CD4-positive, CD25-positive, alpha-beta regulatory T cell (primary cell): ENCODE measurements around the gene BIRC2. TPM values are rescaled to one million over a fixed set of nuclear protein-coding genes. Genes with fewer than 3 reads are reported as not detected.

Experiments used
- ATAC-seq, 2 donors: fragments of 150-1000 bp; cut with Tn5 transposase; one replicate each; pipeline ENCODE4 v1.10.0; 2021; ENCODE audit warnings: low read depth in 2 of 2, moderate number of reproducible peaks in 2 of 2, moderate library complexity in 1 of 2
- DNase-seq, 3 donors: peaks; one replicate each; pipeline versions ENCODE4 v3.0.0 to v3.0.0-alpha.2; 2012 to 2022; ENCODE audit warnings: mixed read lengths in 1 of 3
- H3K27ac ChIP-seq: one replicate; pipeline ENCODE4 v1.7.0; 2013; ENCODE audit warnings: mild to moderate bottlenecking, low read length; ENCODE audit not compliant: insufficient read depth, poor library complexity, severe bottlenecking
- H3K27me3 ChIP-seq: one replicate; pipeline ENCODE4 v1.7.0; 2013; ENCODE audit warnings: low read length; ENCODE audit not compliant: control insufficient read depth, insufficient read depth
- H3K36me3 ChIP-seq: one replicate; pipeline ENCODE4 v1.7.0; 2013; ENCODE audit warnings: mild to moderate bottlenecking, low read length, moderate library complexity; ENCODE audit not compliant: control insufficient read depth, insufficient read depth
- H3K4me1 ChIP-seq: 2 replicates; pipeline ENCODE4 v1.7.0; 2013; ENCODE audit warnings: mild to moderate bottlenecking, low read length; ENCODE audit not compliant: insufficient read depth, control insufficient read depth, poor library complexity, severe bottlenecking
- H3K4me3 ChIP-seq: one replicate; pipeline ENCODE4 v1.7.0; 2013; ENCODE audit warnings: low read depth, mild to moderate bottlenecking, low read length, moderate library complexity
- H3K9me3 ChIP-seq, 2 experiments: 1 replicate in 1 of 2; 2 replicates in 1 of 2; pipeline ENCODE4 v1.7.0; 2013; ENCODE audit warnings: low read length in 2 of 2, mild to moderate bottlenecking in 1 of 2, moderate library complexity in 1 of 2; ENCODE audit not compliant: control insufficient read depth in 2 of 2
- H3K27ac Mint-ChIP-seq, 3 donors: one replicate each; pipeline ENCODE4 v1.8.0; 2020 to 2022; ENCODE audit warnings: mild to moderate bottlenecking in 3 of 3, mixed read lengths in 3 of 3, moderate library complexity in 2 of 3
- H3K27me3 Mint-ChIP-seq: one replicate; pipeline ENCODE4 v1.8.0; 2022; ENCODE audit warnings: mild to moderate bottlenecking, mixed read lengths
- H3K36me3 Mint-ChIP-seq: one replicate; pipeline ENCODE4 v1.8.0; 2020; ENCODE audit warnings: mixed read lengths
- H3K4me1 Mint-ChIP-seq, 4 donors: one replicate each; pipeline ENCODE4 v1.8.0; 2020 to 2022; ENCODE audit warnings: mixed read lengths in 4 of 4, mild to moderate bottlenecking in 1 of 4
- H3K4me3 Mint-ChIP-seq, 4 donors: one replicate each; pipeline ENCODE4 v1.8.0; 2020 to 2022; ENCODE audit warnings: mild to moderate bottlenecking in 4 of 4, mixed read lengths in 4 of 4, moderate library complexity in 3 of 4
- H3K9me3 Mint-ChIP-seq, 7 donors: one replicate each; pipeline ENCODE4 v1.8.0; 2020 to 2022; ENCODE audit warnings: mixed read lengths in 7 of 7, mild to moderate bottlenecking in 3 of 7, moderate library complexity in 2 of 7
- polyA plus RNA-seq, 4 donors: library from polyadenylated mRNA; unstranded; fragments of 300-500 nt; fragmentation: Illumina TruSeq; gene quantifications; one replicate each; pipeline ENCODE4 v1.2.3, GENCODE V29; 2021
- total RNA-seq: library from RNA; stranded (reverse); gene quantifications from one replicate; pipeline ENCODE4 v1.2.3, GENCODE V29; 2022

Gene BIRC2
- total and polyA plus RNA-seq, 5 donors from 2014 or later, result 33.0 to 105 (median 47.1) TPM

- peaks cover 80% of the 10 kb centered on the region for H3K4me1 ChIP-seq
- no peak for DNase-seq
- peak overlapping the region; percentile 82 to 100 (median 85) for H3K27ac Mint-ChIP-seq
- peaks cover 14% of the 10 kb centered on the region for H3K36me3 ChIP-seq
- H3K4me1 Mint-ChIP-seq, result peaks cover 47 to 97% (median 77%) of the 10 kb centered on the region in 4 donors
- H3K27ac ChIP-seq, result peak overlapping the region; percentile 65
- H3K9me3 Mint-ChIP-seq, result peaks cover 0 to 5% (median 0%) of the 10 kb centered on the region in 7 donors
- no peaks in the 10 kb centered on the region for H3K9me3 ChIP-seq
- H3K27me3 Mint-ChIP-seq, result no peaks in the 10 kb centered on the region
- H3K4me3 Mint-ChIP-seq, result peak overlapping the region; percentile 52 to 86 (median 84)
- no peak for ATAC-seq
- H3K36me3 Mint-ChIP-seq, result peaks cover 25% of the 10 kb centered on the region
- H3K27me3 ChIP-seq, result no peaks in the 10 kb centered on the region
- peak overlapping the region; percentile 83 for H3K4me3 ChIP-seq
Observed at GRCh38 chr11:102414559-102414958, 67.5 kb downstream of the BIRC2 start.

GRCh38 chr11:102415304-102415916, 68.4 kb downstream of the BIRC2 start:
- H3K4me3 Mint-ChIP-seq, result peak overlapping the region; percentile 52 to 86 (median 84)
- no peaks in the 10 kb centered on the region for H3K27me3 ChIP-seq
- H3K36me3 ChIP-seq, result peaks cover 10% of the 10 kb centered on the region
- H3K36me3 Mint-ChIP-seq, result peaks cover 20% of the 10 kb centered on the region
- no peaks in the 10 kb centered on the region for H3K27me3 Mint-ChIP-seq
- no peaks in the 10 kb centered on the region for H3K9me3 ChIP-seq
- peaks cover 0 to 5% (median 0%) of the 10 kb centered on the region in 7 donors for H3K9me3 Mint-ChIP-seq
- peak overlapping the region; percentile 65 for H3K27ac ChIP-seq
- DNase-seq (peak in 2 of 3 donors; percentile 48 to 88), ATAC-seq (peak; percentile 83 to 86)
- H3K4me3 ChIP-seq, result peak overlapping the region; percentile 83
- peaks cover 83% of the 10 kb centered on the region for H3K4me1 ChIP-seq
- peak overlapping the region; percentile 82 to 100 (median 85) for H3K27ac Mint-ChIP-seq
- peaks cover 46 to 99% (median 81%) of the 10 kb centered on the region in 4 donors for H3K4me1 Mint-ChIP-seq

- no peaks in the 10 kb centered on the region for H3K9me3 ChIP-seq
- Mint-ChIP-seq H3K27me3 (no peaks in the 10 kb centered on the region), H3K4me3 (peak overlapping the region; percentile 52 to 86 (median 84)), H3K36me3 (peaks cover 12% of the 10 kb centered on the region), H3K27ac (peak overlapping the region; percentile 82 to 100 (median 85)), H3K4me1 (peaks cover 55 to 99% (median 83%) of the 10 kb centered on the region in 4 donors), H3K9me3 (peaks cover 0 to 5% (median 0%) of the 10 kb centered on the region in 7 donors)
- peak overlapping the region; percentile 83 for H3K4me3 ChIP-seq
- peak in 2 of 3 donors; percentile 36 to 63 for DNase-seq
- no peaks in the 10 kb centered on the region for H3K27me3 ChIP-seq
- ATAC-seq, result peak; percentile 47
- peak overlapping the region; percentile 72 for H3K27ac ChIP-seq
- peaks cover 82% of the 10 kb centered on the region for H3K4me1 ChIP-seq
- peaks cover 14% of the 10 kb centered on the region for H3K36me3 ChIP-seq
Observed at GRCh38 chr11:102416976-102417375, 70.0 kb downstream of the BIRC2 start.

- H3K27me3 Mint-ChIP-seq, result no peaks in the 10 kb centered on the region
- H3K36me3 Mint-ChIP-seq, result peaks cover 15% of the 10 kb centered on the region
- Histone ChIP-seq H3K27me3 (no peaks in the 10 kb centered on the region), H3K9me3 (no peaks in the 10 kb centered on the region), H3K36me3 (peaks cover 14% of the 10 kb centered on the region), H3K4me1 (peaks cover 77% of the 10 kb centered on the region), H3K4me3 (peak overlapping the region; percentile 10), H3K27ac (no peak overlapping the region)
- peak overlapping the region; percentile 20 to 85 (median 46) for H3K27ac Mint-ChIP-seq
- H3K4me1 Mint-ChIP-seq, result peaks cover 60 to 98% (median 86%) of the 10 kb centered on the region in 4 donors
- peak overlapping the region in 2 of 4 donors; percentile 11 to 48 for H3K4me3 Mint-ChIP-seq
- no peak for ATAC-seq
- DNase-seq, result no peak
- peaks cover 0 to 5% (median 0%) of the 10 kb centered on the region in 7 donors for H3K9me3 Mint-ChIP-seq
Observed at GRCh38 chr11:102419181-102419580, 72.2 kb downstream of the BIRC2 start.

GRCh38 chr11:102420547-102420946, 73.5 kb downstream of the BIRC2 start:
- peaks cover 50 to 98% (median 84%) of the 10 kb centered on the region in 4 donors for H3K4me1 Mint-ChIP-seq
- H3K36me3 ChIP-seq, result peaks cover 24% of the 10 kb centered on the region
- H3K27ac Mint-ChIP-seq, result peak overlapping the region; percentile 57 to 91 (median 85)
- peak overlapping the region in 2 of 4 donors; percentile 42 to 58 for H3K4me3 Mint-ChIP-seq
- H3K27me3 ChIP-seq, result no peaks in the 10 kb centered on the region
- DNase-seq (no peak), ATAC-seq (no peak)
- no peaks in the 10 kb centered on the region for H3K27me3 Mint-ChIP-seq
- no peaks in the 10 kb centered on the region for H3K9me3 ChIP-seq
- H3K36me3 Mint-ChIP-seq, result peaks cover 22% of the 10 kb centered on the region
- peaks cover 0 to 5% (median 0%) of the 10 kb centered on the region in 7 donors for H3K9me3 Mint-ChIP-seq
- H3K27ac ChIP-seq, result peak overlapping the region; percentile 28
- peak overlapping the region; percentile 33 for H3K4me3 ChIP-seq
- H3K4me1 ChIP-seq, result peaks cover 67% of the 10 kb centered on the region

- Histone ChIP-seq H3K27ac (no peak overlapping the region), H3K9me3 (no peaks in the 10 kb centered on the region), H3K27me3 (no peaks in the 10 kb centered on the region), H3K4me1 (peaks cover 68% of the 10 kb centered on the region), H3K36me3 (peaks cover 24% of the 10 kb centered on the region), H3K4me3 (no peak overlapping the region)
- Mint-ChIP-seq H3K9me3 (peaks cover 0 to 5% (median 0%) of the 10 kb centered on the region in 7 donors), H3K4me1 (peaks cover 50 to 99% (median 86%) of the 10 kb centered on the region in 4 donors), H3K4me3 (peak overlapping the region; percentile 9 to 58 (median 38)), H3K36me3 (peaks cover 27% of the 10 kb centered on the region), H3K27ac (peak overlapping the region; percentile 57 to 91 (median 85)), H3K27me3 (no peaks in the 10 kb centered on the region)
- DNase-seq, result peak in 1 of 3 donors; percentile 52
- peak; percentile 59 to 63 for ATAC-seq
Observed at GRCh38 chr11:102421261-102421660, 74.2 kb downstream of the BIRC2 start.

GRCh38 chr11:102422817-102423712, 76.1 kb downstream of the BIRC2 start:
- Histone ChIP-seq H3K9me3 (no peaks in the 10 kb centered on the region), H3K4me3 (peak overlapping the region; percentile 20), H3K36me3 (peaks cover 29% of the 10 kb centered on the region), H3K27me3 (no peaks in the 10 kb centered on the region), H3K27ac (peak overlapping the region; percentile 52), H3K4me1 (peaks cover 60% of the 10 kb centered on the region)
- peak overlapping the region; percentile 9 to 62 (median 40) for H3K4me3 Mint-ChIP-seq
- ATAC-seq, result peak; percentile 24 to 31
- peaks cover 30% of the 10 kb centered on the region for H3K36me3 Mint-ChIP-seq
- peak overlapping the region; percentile 77 to 87 (median 85) for H3K27ac Mint-ChIP-seq
- peaks cover 0 to 5% (median 0%) of the 10 kb centered on the region in 7 donors for H3K9me3 Mint-ChIP-seq
- peaks cover 42 to 95% (median 78%) of the 10 kb centered on the region in 4 donors for H3K4me1 Mint-ChIP-seq
- DNase-seq, result no peak
- no peaks in the 10 kb centered on the region for H3K27me3 Mint-ChIP-seq
